Muscle of back (tissue), 13 donors: ENCODE data around the gene RERG. TPM values are rescaled to one million over a fixed set of nuclear protein-coding genes. Genes with fewer than 3 reads are reported as not detected.
"Not testable (repeated sequence)": the region's sequence is repeated elsewhere in the genome, so short reads cannot be mapped to it uniquely, and the experiment has no call there.

Experiments
- DNase-seq, 3 donors: peaks; one replicate each; pipeline versions ENCODE4 v3.0.0 to v3.0.0-alpha.2; 2013
- long read RNA-seq, 9 donors: transcript quantifications; one replicate each; lab custom pipeline, GENCODE V29; 2026
- polyA plus RNA-seq, 10 donors: library from polyadenylated mRNA; unstranded; fragments of 120-200 nt; gene quantifications; one replicate each; pipeline ENCODE4 v1.2.1, GENCODE V29; 2013; ENCODE audit not compliant: insufficient read length in 10 of 10

Gene RERG, protein sequence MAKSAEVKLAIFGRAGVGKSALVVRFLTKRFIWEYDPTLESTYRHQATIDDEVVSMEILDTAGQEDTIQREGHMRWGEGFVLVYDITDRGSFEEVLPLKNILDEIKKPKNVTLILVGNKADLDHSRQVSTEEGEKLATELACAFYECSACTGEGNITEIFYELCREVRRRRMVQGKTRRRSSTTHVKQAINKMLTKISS
- polyA plus RNA-seq = 10 to 100 TPM in 1 of 10 donors, 1 to 10 TPM in 9; 5.9 to 11.1 (median 7.2) TPM
- long read RNA-seq, donor 1, partial matches to known transcripts = 0 of 1 reads
- long read RNA-seq, donor 1, other reads (novel, unspliced or antisense) = 0 of 1 reads
- long read RNA-seq, donor 2, partial matches to known transcripts = 0 of 4 reads
- long read RNA-seq, donor 2, other reads (novel, unspliced or antisense) = 0 of 4 reads
- long read RNA-seq, donor 3 = 0 reads
- long read RNA-seq, donor 4, partial matches to known transcripts = 0 of 1 reads
- long read RNA-seq, donor 4, other reads (novel, unspliced or antisense) = 0 of 1 reads
- long read RNA-seq, donor 5, partial matches to known transcripts = 0 of 3 reads
- long read RNA-seq, donor 5, other reads (novel, unspliced or antisense) = 0 of 3 reads
- long read RNA-seq, donor 6, partial matches to known transcripts = 0 of 4 reads
- long read RNA-seq, donor 6, other reads (novel, unspliced or antisense) = 0 of 4 reads
- long read RNA-seq, donor 7, partial matches to known transcripts = 0 of 2 reads
- long read RNA-seq, donor 7, other reads (novel, unspliced or antisense) = 0 of 2 reads
- long read RNA-seq, donor 8 = 0 reads
- long read RNA-seq, donor 9, partial matches to known transcripts = 0 of 2 reads
- long read RNA-seq, donor 9, other reads (novel, unspliced or antisense) = 0 of 2 reads

DNA sequence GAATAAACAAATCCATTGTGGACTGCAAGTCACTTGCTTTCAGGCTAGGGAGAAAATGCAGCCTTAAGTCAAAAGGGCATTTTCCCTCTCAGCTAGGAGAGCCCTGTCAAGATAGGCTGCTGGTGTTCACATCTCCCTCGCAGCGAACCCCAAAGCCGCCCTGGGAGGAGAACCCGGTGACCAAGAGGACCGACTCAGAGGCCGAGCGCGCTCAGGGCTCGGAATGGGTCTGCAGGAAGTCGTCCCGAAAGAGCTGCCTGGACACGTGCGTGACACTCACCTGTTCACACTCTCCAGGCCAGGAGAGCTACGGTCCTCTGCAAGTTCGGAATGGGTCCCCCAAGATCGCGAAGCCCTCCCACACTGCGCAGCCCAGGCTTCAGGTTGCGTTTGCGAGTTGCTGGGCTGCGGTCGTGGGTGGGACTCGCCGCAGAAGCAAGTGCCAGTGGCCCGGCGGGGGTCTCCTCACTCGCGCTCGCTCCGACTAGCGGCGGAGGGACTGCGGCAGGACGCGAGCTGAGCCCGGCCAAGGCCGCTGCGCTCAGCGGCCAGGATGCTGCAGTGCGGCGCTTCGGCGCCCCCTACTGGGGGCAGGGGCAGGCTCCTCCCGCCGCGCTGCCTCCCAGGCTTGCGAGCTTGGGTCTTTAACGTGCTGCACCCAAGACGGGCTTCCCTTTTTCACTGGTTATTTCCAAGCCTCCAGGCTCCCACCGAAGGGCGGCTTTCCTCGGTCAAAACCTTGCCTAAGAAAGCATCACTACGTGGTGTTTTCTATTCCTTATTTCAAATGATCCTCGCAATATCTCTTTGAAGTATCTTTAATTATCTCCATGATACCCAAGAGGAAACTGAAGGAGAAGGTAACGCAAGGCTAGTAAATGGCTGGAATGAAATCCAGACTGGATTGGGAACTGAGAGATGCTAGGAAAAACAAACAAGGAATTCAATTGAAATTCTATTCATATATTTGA lies at the start of gene RERG:
RERG (minus strand) TSS at position 503 of the 971 bp plus-strand sequence. CDS start 3,928 bp downstream, outside the sequence.
- peak; percentile 79 to 95 (median 94) for DNase-seq

DNA sequence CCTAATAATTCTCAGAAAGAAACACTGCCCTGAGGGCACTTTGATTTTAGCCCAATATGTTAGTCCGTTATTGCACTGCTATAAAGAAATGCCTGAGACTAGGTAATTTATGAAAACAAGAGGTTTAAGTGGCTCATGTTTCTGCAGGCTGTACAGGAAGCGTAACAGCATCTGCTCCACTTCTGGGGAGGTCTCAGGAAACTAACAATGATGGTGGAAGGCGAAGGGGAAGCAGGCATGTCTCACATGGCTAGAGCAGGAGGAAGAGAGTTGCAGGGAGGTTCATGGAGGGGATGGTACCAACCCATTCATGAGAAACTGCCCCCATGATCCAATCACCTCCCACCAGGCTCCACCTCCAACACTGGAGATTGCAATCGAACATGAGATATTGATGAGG lies 49.4 kb upstream of the RERG start:
- no peak for DNase-seq

DNA sequence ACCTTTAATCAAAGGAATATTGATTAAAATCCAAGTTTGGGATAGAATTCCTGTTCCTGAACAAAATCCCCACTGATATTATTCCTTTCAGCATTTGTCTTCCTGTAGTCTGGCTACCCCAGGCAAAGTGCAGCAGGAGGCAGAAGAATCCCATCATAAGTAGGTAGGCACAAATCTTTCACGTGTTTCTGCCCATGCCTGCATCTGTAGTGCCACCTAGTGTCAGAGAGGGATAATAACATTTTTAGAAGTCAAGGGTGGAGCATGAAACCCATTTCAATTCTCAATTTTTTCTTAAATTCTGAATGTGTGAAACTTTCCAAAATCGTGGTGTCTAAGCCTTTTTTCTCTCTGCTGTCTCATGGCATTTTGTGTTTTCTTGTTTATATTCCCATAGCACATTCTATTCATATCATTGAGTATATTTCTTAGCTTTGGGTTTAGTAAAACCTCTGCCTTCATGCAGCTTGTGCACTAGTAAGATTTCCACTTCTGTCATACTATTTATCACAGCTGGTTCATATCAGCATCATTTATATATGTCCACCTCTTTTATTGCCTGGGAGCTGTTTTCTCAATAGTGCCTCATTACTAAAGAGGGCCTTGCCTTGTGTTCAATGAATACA lies 47.8 kb upstream of the RERG start:
- peak; percentile 45 to 70 (median 66) for DNase-seq

DNA sequence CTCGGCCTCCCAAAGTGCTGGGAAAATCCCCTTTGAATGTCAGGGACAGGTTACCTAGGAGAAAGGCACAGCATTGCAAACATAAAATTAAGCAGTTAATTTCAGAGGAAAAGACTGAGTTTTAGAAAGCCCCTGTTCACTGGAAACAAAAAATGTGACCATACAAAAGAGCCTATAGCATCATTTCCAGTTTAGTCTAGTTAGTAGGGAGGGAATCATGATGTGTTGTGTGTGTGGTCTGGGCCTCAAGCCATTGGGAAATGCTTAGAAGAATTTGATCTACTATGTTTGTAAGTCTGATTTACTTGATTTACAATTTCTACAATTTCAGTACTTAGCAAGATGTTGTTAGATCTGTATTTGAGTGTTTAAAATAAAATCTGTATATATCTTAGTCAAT lies 47.1 kb upstream of the RERG start:
- peak in 1 of 3 donors; percentile 30 for DNase-seq

DNA sequence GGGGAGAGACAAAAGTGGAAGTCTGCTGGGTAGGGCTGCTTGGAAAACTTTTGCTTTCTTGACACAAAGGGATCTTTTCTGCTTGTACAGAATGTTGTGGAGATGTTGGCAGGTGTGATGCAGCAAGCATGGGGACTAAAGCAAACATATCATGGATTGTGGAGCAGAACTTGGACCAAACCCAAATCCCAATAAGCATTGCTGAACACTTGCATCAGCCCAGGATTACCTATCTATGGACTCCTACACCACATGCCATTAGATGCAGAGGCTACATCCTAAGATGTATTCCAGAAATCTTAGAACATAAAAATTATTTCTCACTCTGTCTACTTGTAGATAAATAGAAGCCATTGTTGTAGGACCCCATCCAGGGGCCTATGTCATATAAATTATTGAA lies 44.7 kb upstream of the RERG start:
- DNase-seq = no peak

DNA sequence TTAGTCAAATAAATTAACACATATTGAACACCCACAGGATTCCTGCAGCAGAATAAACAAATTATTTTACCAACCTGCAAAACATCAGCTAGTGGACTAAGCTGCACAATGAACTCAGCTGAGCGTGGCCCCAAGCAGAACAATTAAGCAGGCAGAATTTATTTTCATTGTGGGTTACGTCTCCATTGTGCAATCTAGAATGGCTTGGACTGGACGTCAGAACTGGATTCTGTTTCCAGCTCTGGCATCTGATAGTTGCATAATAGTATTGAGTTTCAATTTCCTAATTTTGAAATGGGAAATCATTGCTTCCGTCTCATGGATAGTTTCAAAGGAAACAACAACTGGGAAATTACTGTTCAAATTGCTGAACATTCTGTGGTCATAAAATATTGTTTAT lies 35.5 kb upstream of the RERG start:
- DNase-seq = no peak

DNA sequence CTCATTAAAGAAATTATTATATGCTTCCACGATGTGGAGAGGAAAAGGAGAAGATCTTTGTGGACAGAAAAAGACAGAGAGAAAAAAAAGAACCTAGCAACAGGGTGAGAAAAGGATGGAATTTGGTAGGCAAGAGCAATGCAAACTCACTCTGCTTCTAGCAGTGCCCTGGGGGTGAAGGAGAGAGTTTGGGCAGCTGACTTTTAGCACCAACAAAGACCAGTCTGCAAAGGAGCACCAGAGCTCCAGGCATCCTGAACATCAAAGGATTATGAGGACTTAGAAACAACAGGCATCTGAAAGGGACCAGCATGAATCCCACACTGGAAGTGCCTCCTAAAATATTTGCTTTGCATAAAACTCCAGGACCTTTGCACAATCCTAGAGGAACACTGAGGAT lies 32.8 kb upstream of the RERG start:
- no peak for DNase-seq

DNA sequence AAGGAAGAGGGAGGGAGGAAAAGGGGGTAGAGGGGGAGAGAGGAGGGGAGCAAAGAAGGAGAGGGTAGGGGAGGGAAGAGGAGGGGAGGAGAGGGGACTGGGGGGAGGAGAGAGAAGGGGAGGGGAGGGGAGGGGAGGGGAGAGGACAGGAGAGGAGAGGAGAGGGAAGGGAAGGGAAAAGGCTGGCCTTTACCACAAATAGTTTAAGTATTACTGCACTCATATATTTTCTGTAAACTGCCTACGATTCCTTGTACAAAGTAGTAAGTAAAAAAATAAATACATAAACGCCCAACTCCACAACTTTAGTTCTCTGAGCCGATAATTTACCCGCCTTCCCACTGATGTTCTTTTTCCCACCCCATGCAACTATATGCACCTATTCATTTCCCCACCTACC lies 23.7 kb upstream of the RERG start:
- DNase-seq = no peak

DNA sequence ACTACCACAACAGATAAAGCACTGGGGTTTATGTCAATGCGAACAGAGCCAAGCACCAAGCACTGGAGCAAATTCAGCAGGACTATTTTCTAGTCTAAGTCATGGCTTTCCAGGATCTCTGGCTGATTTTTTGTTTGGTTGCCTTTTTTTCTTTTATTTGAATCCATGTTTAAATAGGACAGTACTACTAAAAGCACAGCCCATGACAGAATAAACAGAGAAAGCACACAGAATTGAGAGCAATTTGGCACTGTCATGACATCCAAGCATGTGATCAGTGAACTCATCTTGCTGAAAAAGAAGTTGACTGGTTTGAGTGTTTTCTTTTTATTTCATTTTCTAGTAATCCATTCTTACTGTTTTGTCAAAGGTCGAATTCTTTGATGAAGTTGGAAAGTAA lies 23.1 kb upstream of the RERG start:
- no peak for DNase-seq

DNA sequence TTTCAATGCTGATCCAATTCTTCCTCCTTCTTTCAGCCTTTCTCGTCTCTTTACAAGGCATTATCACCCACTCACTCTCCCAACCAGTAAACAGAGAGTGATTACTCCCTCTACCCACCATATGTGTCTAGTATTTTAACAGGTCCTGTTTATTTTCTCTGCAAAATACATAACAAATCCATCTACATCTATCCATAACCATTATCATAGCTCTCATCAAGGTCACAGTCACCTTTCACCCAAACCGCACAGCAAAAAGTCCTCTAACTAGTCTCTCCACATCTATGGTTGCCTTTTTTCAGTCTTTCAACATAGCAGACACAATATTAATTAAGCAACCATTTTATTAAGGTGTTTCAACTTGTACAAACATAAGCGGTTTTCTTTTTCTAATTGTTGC lies 21.9 kb upstream of the RERG start:
- no peak for DNase-seq

DNA sequence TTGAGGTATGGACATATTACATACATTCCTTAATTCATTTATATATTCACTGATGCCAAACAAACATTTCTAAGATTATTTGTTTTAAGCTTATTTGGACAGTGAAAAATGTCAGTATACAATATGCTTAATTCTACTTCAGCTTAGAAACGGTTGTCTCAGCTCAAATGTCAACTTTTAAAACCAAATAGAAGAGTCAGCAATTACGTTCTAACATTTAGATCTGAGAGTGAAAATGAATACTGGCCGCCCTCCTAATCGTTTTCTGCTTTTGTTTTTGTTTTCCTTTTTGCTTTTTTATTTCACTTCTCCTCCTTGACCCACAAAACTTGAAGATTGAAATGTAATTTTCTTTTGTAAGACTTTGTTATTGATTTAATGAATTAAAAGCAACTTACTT lies 19.7 kb upstream of the RERG start:
- DNase-seq = no peak

DNA sequence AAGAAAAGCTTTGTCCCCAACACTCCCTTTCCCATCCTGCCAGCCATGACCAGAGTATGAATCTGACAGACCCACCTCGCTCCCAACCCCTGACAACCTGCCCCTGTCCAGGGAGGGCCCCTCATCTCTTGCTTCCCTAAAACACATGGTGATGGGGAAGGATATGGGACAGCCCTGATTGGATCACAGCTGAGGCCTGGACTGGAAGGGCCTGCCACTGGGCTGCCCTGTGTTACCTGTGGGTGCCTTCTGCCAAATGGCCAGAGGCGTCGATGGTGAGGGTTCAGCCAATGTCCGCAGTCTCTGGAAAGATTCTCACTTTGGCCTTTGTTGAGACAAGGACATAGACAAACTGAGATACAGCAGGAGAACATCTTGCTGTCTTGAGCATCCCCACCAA lies 13.3 kb upstream of the RERG start:
- DNase-seq = no peak

DNA sequence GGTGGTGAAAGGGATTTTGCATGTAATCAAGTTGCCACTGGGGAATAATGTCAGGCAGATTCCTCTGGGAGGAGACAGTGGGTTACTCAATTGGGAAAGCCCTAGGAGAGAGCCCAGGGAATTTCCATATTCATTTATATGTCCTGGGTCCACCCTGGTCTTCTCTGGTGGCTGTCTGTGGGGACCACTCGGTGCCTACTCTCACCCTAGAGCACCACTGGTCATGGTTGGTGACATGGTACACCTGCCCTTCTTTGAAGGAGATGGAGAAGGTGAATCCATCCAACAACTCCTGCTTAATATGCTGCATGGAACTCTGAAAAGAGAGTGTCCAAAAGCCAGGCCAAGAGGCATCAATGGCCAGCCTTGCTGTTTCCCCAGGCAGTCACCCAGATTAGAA lies 12.8 kb upstream of the RERG start:
- DNase-seq = no peak

DNA sequence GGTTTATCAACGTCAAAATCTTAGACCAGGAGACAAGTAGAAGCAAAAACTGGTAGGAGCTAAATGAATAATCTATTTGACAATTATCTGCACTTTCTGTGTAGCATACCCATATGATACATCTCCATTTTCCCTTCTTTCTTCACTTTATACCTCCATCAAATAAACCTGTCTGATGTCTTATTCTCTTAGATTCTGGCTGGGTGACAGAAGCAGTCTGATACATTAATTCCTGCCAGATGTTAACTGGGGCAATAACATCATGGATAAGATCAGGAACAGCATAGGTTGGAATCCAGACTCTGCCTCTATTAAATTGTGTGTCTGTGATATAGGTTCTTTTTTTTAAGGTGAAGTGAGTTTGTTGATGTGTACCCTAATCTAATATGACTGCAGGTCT lies 11.7 kb upstream of the RERG start:
- DNase-seq = no peak

DNA sequence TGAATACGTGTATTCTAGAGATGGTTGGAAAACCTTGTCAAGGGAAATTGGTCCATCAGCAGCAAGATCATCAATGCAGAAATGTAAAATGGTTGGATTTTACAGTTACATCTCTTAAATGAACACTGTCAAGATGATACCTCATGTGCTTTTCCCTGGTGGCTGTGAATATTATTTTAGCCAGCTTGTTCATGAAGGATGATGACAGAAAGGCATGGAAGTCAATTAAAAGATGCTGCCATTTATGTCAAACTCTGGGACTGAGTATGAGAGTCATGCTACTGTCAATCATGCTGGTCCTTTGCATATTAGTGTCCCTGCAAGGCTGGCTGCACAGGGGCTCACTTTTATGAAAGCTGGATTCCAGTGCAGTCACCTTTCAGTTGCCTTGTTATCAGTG lies 10.3 kb upstream of the RERG start:
- DNase-seq = no peak

DNA sequence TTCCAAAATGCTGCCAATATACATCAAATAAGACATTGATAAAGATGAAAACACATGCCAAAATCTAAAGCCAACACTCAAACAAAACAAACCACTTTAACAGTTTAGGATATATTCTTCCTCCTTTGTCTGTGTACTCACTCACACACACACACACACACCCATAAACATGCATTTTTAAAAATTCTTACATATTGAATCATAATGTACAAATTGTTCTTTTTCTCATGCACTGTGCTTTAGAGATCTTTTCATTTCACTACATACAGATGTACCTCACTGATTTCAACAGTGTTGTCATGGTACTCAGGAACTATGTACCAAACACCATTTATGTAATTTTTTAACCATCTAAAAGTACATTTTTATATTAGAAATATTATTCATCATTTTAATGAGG lies 9.5 kb upstream of the RERG start:
- no peak for DNase-seq

DNA sequence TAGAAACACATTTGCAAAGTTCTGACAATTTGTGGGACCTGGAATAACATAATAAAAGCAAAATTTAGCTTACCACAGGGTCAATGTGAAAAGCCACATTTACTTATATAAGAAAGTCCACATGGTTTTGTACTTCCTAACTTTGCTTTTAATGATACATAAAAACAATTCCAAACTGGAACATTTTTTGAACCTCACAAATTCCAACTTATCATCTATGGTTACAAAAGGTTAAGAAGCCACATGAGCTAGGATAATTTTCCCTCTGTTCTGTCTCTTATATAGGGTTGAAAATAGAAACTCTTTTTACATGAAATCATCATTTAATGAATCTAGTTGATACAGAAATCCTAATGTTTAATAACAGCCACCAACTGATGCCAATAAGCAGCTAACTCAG lies 8.9 kb upstream of the RERG start:
- DNase-seq = no peak

DNA sequence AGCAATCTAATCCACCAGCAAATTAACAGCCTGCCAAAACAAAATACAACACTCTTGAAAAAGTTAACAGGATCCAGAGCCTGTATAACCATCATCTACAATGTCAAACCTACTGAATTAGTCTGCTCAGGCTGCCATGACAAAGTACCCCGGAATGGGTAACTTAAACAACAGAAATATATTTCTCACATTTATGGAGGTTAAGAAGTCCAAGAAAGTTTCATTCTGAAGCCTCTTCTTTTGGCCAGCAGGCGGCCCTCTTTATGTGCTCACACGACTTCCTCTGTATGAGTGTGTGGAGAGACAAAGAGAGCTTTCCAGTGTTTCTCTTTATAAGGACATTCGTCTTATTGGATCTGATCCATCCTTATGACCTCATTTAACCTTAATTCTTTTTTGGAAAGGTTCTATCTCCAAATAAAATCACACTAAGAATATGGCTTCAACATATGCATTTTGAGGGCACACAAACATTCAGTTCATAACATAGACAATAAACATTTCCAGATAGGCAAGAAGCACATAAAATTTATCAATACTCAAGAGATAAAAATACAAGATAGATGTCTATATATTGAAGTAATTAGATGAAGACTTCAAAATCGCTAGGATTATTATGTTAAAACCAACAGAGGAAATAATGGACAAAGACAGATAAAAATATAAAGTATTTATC lies 5.9 kb upstream of the RERG start:
- peak in 1 of 3 donors; percentile 64 for DNase-seq

DNA sequence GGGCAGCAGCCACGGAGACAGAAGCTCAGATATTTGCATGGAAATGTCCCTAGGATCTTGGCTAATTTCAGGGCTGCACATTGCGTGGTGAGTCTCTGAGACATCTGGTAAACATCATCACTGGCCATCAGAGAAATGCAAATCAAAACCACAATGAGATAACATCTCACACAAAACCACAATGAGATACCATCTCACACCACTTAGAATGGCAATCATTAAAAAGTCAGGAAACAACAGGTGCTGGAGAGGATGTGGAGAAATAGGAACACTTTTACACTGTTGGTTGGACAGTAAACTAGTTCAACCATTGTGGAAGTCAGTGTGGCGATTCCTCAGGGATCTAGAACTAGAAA lies 4.6 kb upstream of the RERG start:
- DNase-seq = not testable (repeated sequence)

DNA sequence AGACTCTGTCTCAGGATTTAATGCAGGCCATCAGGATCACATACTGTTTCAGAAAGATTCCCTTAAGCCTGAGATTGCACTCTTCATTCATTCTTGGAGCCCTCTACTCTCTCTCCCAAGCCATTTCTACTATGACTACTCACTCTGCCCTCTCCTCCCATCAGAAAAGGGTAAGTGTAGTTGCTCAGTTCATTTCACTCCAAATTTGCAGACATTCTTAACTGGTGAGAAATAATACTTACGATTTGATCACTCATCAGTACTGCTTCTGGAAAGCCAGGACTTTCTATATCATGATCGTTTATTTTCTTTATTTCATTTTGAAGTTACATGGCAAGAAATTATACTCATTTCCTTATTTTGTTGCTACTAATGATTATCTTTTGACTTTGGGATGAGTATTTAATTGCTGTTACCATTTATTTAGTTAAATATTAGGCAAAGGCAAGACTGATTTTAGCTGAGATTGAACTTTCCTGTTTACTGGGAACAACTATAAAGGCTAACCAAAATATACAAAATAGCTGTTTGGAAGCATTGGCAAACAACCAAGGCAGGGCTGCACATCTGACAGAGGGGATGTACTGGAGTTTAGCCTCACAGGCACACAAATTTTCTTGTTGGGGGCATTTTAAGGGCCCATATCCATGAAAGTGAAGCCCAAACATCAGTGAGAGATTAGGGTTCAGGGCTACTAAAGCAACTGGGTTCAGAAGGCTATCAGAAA lies 4.1 kb upstream of the RERG start:
- DNase-seq = no peak
